Body of pancreas (tissue), 4 donors: ENCODE results near the gene EXOC7. TPM values are rescaled to one million over a fixed set of nuclear protein-coding genes. Genes with fewer than 3 reads are reported as not detected.

ENCODE experiments used
- ATAC-seq: fragments of 150-250 bp; one replicate; pipeline ENCODE4 v1.9.1; 2016
- DNase-seq, 4 donors: peaks; one replicate each; pipeline ENCODE4 v3.0.0-alpha.2; 2019
- H3K27ac ChIP-seq, 4 donors: fragments of 200-600 bp; sonication (generic); 1 replicate in 3 of 4; 2 replicates in 1 of 4; pipeline versions ENCODE4 v1.5.1 to v1.6.1; 2016 to 2019; ENCODE audit warnings: mild to moderate bottlenecking in 1 of 4, mixed read lengths in 1 of 4, moderate library complexity in 1 of 4
- H3K27me3 ChIP-seq, 2 donors: fragments of 200-600 bp; sonication (generic); one replicate each; pipeline ENCODE4 v1.6.0; 2016; ENCODE audit warnings: mild to moderate bottlenecking in 1 of 2
- H3K36me3 ChIP-seq, 2 donors: fragments of 200-600 bp; sonication (generic); replicated peaks in 1 of 2; 2 replicates each; pipeline ENCODE4 v1.5.1; 2016; ENCODE audit warnings: low read depth in 2 of 2; ENCODE audit not compliant: insufficient read depth in 1 of 2
- H3K4me1 ChIP-seq: fragments of 200-600 bp; sonication (generic); one replicate; pipeline ENCODE4 v1.6.0; 2016
- H3K4me3 ChIP-seq, 2 donors: fragments of 200-600 bp; sonication (generic); 1 replicate in 1 of 2; 2 replicates in 1 of 2; pipeline ENCODE4 v1.5.1; 2016 to 2019
- H3K9me3 ChIP-seq, 3 donors: fragments of 200-600 bp; sonication (generic); 1 replicate in 2 of 3; 2 replicates in 1 of 3; pipeline ENCODE4 v1.5.1; 2016
- POLR2A ChIP-seq, 3 donors: fragments of 450-650 bp; IDR thresholded peaks; one replicate each; pipeline ENCODE4 v1.6.1; 2016; ENCODE audit warnings: antibody characterized with exemption in 3 of 3, mild to moderate bottlenecking in 2 of 3
- WGBS, 2 donors: methylation state at CpG; one replicate each; pipeline ENCODE4 v1.1.5; 2017; 5-methylcytosine and 5-hydroxymethylcytosine counted together
- intact Hi-C: fragments of 100-400 bp; cut with DNase I; formaldehyde crosslinking; loops from one replicate; pipeline ENCODE4 v1.15.1; 2023
- total RNA-seq, 2 donors: library from RNA; depleted of rRNA; stranded (reverse); fragments of >200 nt; gene quantifications; one replicate each; pipeline ENCODE4 v1.1.0, GENCODE V29; 2016
- TF ChIP-seq, protein P1 (sequence below), 7 experiments: fragments of 450-650 bp in 4 of 7; fragments of 200-600 bp in 3 of 7; sonication (generic) in 3 of 7; IDR thresholded peaks; one replicate each; pipeline ENCODE4 v1.5.1; 2016 to 2019; ENCODE audit warnings: antibody characterized with exemption in 7 of 7

Gene EXOC7
- total RNA-seq, 2 donors from 2014 or later: 53.2 to 73.2 TPM

DNA sequence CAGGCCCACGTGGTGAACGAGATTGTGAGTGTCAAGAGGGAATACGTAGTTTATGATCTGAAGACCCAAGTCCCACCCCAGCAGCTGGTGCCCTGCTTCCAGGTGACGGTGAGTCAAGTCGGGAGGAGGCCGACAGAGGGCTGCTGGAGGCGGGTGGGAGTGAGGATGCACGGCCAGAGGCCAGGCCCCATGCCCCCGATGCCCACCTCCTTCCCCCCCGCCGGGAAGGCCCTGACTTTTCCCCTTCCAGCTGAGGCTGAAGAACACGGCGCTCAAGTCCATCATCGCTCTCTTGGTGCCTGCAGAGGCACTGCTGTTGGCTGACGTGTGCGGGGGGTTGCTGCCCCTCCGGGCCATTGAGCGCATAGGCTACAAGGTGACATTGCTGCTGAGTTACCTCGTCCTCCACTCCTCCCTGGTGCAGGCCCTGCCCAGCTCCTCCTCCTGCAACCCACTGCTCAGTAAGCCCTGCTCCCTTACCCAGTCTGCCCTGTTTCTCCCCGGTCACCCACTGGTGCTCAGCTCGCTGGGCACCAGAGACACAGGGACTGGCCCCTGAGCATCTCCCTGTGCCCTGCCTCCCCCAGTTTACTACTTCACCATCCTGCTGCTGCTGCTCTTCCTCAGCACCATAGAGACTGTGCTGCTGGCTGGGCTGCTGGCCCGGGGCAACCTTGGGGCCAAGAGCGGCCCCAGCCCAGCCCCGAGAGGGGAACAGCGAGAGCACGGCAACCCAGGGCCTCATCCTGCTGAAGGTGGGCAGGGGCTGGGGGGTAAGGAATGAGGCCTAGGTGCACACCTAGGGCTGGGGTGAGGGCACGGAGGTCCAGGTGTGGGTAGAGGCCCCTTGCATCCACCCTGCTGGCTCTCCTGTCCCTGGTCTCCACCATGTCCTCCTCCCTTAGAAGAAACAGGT is 22.0 kb downstream of the EXOC7 start:
- TF ChIP-seq POLR2A (IDR thresholded peaks at IDR 0.05): no peak
- Histone ChIP-seq H3K4me1 (peaks cover 34% of the 10 kb centered on the region), H3K27ac (no peak overlapping the region), H3K4me3 (no peak overlapping the region), H3K9me3 (no peaks in the 10 kb centered on the region), H3K27me3 (peaks cover 3 to 12% of the 10 kb centered on the region in 2 donors), H3K36me3 (peaks cover 0 to 24% of the 10 kb centered on the region in 2 donors)
- intact Hi-C loops: no loop called here
- no peak for ATAC-seq
- 74 to 77% methylated on average over 18 to 21 of the region's 27 CpGs for WGBS, 2 donors
- DNase-seq: no peak

GRCh38 chr17:76080768-76081287 is 22.8 kb downstream of the EXOC7 start:
- TF ChIP-seq POLR2A (IDR thresholded peaks at IDR 0.05): no peak
- TF ChIP-seq, protein P1, sequence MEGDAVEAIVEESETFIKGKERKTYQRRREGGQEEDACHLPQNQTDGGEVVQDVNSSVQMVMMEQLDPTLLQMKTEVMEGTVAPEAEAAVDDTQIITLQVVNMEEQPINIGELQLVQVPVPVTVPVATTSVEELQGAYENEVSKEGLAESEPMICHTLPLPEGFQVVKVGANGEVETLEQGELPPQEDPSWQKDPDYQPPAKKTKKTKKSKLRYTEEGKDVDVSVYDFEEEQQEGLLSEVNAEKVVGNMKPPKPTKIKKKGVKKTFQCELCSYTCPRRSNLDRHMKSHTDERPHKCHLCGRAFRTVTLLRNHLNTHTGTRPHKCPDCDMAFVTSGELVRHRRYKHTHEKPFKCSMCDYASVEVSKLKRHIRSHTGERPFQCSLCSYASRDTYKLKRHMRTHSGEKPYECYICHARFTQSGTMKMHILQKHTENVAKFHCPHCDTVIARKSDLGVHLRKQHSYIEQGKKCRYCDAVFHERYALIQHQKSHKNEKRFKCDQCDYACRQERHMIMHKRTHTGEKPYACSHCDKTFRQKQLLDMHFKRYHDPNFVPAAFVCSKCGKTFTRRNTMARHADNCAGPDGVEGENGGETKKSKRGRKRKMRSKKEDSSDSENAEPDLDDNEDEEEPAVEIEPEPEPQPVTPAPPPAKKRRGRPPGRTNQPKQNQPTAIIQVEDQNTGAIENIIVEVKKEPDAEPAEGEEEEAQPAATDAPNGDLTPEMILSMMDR (IDR thresholded peaks at IDR 0.05): no peak
- Histone ChIP-seq H3K27ac (no peak overlapping the region), H3K36me3 (peaks cover 0 to 19% of the 10 kb centered on the region in 2 donors), H3K9me3 (no peaks in the 10 kb centered on the region), H3K27me3 (peaks cover 7 to 19% of the 10 kb centered on the region in 2 donors), H3K4me3 (no peak overlapping the region), H3K4me1 (peaks cover 38% of the 10 kb centered on the region)
- ATAC-seq (no peak), DNase-seq (no peak)
- 37 to 56% methylated on average over 4 to 6 of the region's 6 CpGs for WGBS, 2 donors
- intact Hi-C loops: no loop called here

DNA sequence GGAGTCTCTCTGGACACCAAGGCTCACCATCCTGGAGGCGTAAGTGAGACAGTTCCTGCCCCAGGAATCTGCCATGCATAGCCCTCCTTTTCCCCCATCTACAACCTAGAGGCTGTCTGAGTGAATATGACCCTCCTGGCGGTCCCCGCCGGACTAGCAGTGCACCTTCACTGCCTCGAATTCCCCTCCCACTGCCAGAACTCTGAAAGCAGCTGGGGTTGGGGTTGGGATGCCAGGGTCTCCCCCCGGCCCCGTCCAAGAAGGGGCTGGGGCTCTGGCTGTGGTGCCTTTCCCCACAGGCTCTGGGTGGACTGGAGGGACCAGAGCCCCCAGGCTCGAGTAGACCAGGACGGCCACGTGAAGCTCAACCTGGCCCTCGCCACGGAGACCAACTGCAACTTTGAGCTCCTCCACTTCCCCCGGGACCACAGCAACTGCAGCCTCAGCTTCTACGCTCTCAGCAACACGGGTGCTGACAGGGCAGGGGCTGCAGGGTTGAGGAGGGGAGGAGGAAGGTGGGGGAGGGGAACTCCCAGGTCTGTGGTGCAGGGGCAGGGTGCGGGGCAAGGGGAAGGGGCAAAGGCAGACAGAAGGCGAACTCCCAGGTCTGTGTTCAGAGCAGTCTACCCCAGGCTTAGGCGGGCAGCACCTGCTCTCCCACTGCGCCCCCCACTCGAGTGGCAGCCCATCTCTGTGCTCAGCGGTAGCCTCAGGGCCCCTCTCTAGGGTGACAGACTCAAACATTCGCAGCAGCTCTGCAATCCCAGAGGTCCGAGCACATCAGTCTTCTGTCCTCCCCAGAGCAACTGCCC is 23.4 kb downstream of the EXOC7 start:
- ATAC-seq (no peak), DNase-seq (no peak)
- H3K27me3 ChIP-seq: peaks cover 7 to 25% of the 10 kb centered on the region in 2 donors
- WGBS, 2 donors: 6 to 11% methylated on average over 6 to 23 of the region's 23 CpGs
- TF ChIP-seq, protein P1 (IDR thresholded peaks at IDR 0.05): no peak
- TF ChIP-seq POLR2A (IDR thresholded peaks at IDR 0.05): peak in 1 of 3 donors; percentile 5
- no peak overlapping the region for H3K27ac ChIP-seq
- peaks cover 0 to 12% of the 10 kb centered on the region in 2 donors for H3K36me3 ChIP-seq
- no peak overlapping the region for H3K4me3 ChIP-seq
- intact Hi-C loops: no loop called here
- no peaks in the 10 kb centered on the region for H3K9me3 ChIP-seq
- H3K4me1 ChIP-seq: peaks cover 44% of the 10 kb centered on the region

- ATAC-seq (no peak), DNase-seq (no peak)
- TF ChIP-seq POLR2A (IDR thresholded peaks at IDR 0.05): peak in 1 of 3 donors; percentile 5
- TF ChIP-seq, protein P1 (IDR thresholded peaks at IDR 0.05): no peak
- peaks cover 0 to 9% of the 10 kb centered on the region in 2 donors for H3K36me3 ChIP-seq
- no peaks in the 10 kb centered on the region for H3K9me3 ChIP-seq
- H3K27me3 ChIP-seq: peaks cover 7 to 31% of the 10 kb centered on the region in 2 donors
- intact Hi-C loops: no loop called here
- no peak overlapping the region for H3K27ac ChIP-seq
- 14 to 25% methylated on average over 5 to 9 of the region's 9 CpGs for WGBS, 2 donors
- peaks cover 50% of the 10 kb centered on the region for H3K4me1 ChIP-seq
- no peak overlapping the region for H3K4me3 ChIP-seq
Measured at GRCh38 chr17:76079535-76079955, 24.0 kb downstream of the EXOC7 start.
